Panc1 (cell line): ENCODE data around the gene WDR33. TPM values are rescaled to one million over a fixed set of nuclear protein-coding genes. Genes with fewer than 3 reads are reported as not detected.

Experiments used
- ATAC-seq: fragments of 200-7000 bp; cut with Tn5 transposase; 2 replicates; pipeline ENCODE4 v1.9.1; 2020; ENCODE audit warnings: mild to moderate bottlenecking, moderate library complexity
- BruUV-seq: library from RNA; stranded (reverse); fragments of 400-500 nt; replicated peaks from 2 replicates; lab custom pipeline; 2021; lab: Mats Ljungman, UMichigan
- CTCF ChIA-PET: fragments of 300-600 bp; sonication (Branson Sonifier 250); formaldehyde crosslinking; loops from one replicate; lab custom pipeline; 2022; ENCODE audit warnings: antibody characterized with exemption; lab: Charles Lee
- POLR2A ChIA-PET: fragments of 300-600 bp; sonication (Branson Sonifier 250); formaldehyde crosslinking; loops from one replicate; lab custom pipeline; 2022; ENCODE audit warnings: antibody characterized with exemption; lab: Charles Lee
- DNase-seq: peaks from one replicate; pipeline ENCODE4 v3.0.0-alpha.2; 2010; ENCODE audit warnings: low read depth, low spot score
- H3K27ac ChIP-seq: 2 replicates; pipeline ENCODE4 v1.5.1; 2011; ENCODE audit warnings: mild to moderate bottlenecking, low read length, inconsistent platforms
- H3K27me3 ChIP-seq: fragments of 200-500 bp; sonication (Bioruptor generic); 2 replicates; pipeline ENCODE4 v1.6.0; 2014; ENCODE audit warnings: low read length, inconsistent platforms; ENCODE audit not compliant: control insufficient read depth, insufficient read depth
- H3K36me3 ChIP-seq: fragments of 200-500 bp; sonication (Bioruptor generic); 2 replicates; pipeline ENCODE4 v1.5.1; 2014; ENCODE audit warnings: inconsistent platforms, mild to moderate bottlenecking, low read length, moderate library complexity; ENCODE audit not compliant: control insufficient read depth, insufficient read depth
- H3K4me1 ChIP-seq: 2 replicates; pipeline ENCODE4 v1.5.1; 2011; ENCODE audit warnings: inconsistent platforms, mild to moderate bottlenecking, low read length, moderate library complexity; ENCODE audit not compliant: control insufficient read depth, insufficient read depth
- H3K4me3 ChIP-seq, 2 experiments: 2 replicates each; pipeline ENCODE4 v1.5.1; 2011 to 2012; ENCODE audit warnings: low read depth in 2 of 2, low read length in 2 of 2, mild to moderate bottlenecking in 2 of 2, inconsistent platforms in 1 of 2, moderate library complexity in 1 of 2
- H3K9me3 ChIP-seq: fragments of 200-500 bp; sonication (Bioruptor generic); 2 replicates; pipeline ENCODE4 v1.5.1; 2014; ENCODE audit warnings: low read depth, mild to moderate bottlenecking, inconsistent platforms, low read length, moderate library complexity; ENCODE audit not compliant: control insufficient read depth, insufficient read depth
- CTCF ChIP-seq: fragments of 450-650 bp; IDR thresholded peaks from 2 replicates; pipeline ENCODE4 v1.5.1; 2017; ENCODE audit warnings: mild to moderate bottlenecking
- POLR2AphosphoS5 ChIP-seq: IDR thresholded peaks from 2 replicates; pipeline ENCODE4 v1.6.1; 2012; ENCODE audit warnings: mild to moderate bottlenecking, low read depth, low read length, moderate library complexity
- REST ChIP-seq, 2 experiments: IDR thresholded peaks; 2 replicates each; pipeline ENCODE4 v1.6.1; 2011 to 2012; ENCODE audit warnings: low read depth in 2 of 2, control low read depth in 1 of 2, low read length in 1 of 2, mild to moderate bottlenecking in 1 of 2, moderate library complexity in 1 of 2; ENCODE audit not compliant: insufficient read depth in 1 of 2
- SIN3A ChIP-seq: IDR thresholded peaks from 2 replicates; pipeline ENCODE4 v1.6.1; 2012; ENCODE audit warnings: low read depth, mild to moderate bottlenecking, low read length, moderate library complexity, borderline replicate concordance; ENCODE audit not compliant: insufficient read depth
- TCF7L2 ChIP-seq: IDR thresholded peaks from 2 replicates; pipeline ENCODE4 v1.6.1; 2011; ENCODE audit warnings: mild to moderate bottlenecking, low read depth, low read length, inconsistent platforms
- in situ Hi-C: cut with HindIII; loops from 2 replicates; pipeline ENCODE4 v1.10.0; 2016; ENCODE audit warnings: low sequenced_read_pairs, low pct_unique_long_range_greater_than_20kb
- intact Hi-C: fragments of 100-400 bp; cut with micrococcal nuclease; formaldehyde crosslinking; loops from one replicate; pipeline ENCODE4 v1.10.0; 2022; ENCODE audit not compliant: unreplicated experiment
- total RNA-seq: library from RNA; stranded (reverse); gene quantifications from one replicate; pipeline ENCODE4 v1.2.1, GENCODE V29; 2021; ENCODE audit not compliant: unreplicated experiment

Gene WDR33
- total RNA-seq, 1 experiment from 2014 or later = 63.7 TPM

GRCh38 chr2:127695491-127696472 is 115.2 kb downstream of the WDR33 start:
- Histone ChIP-seq H3K27ac (no peak overlapping the region), H3K9me3 (no peaks in the 10 kb centered on the region), H3K36me3 (no peaks in the 10 kb centered on the region), H3K4me1 (peaks cover 7% of the 10 kb centered on the region), H3K27me3 (no peaks in the 10 kb centered on the region), H3K4me3 (no peak overlapping the region)
- intact Hi-C loops (no loop called here), in situ Hi-C loops (no loop called here)
- POLR2A ChIA-PET = no interaction called here
- BruUV-seq = no TSS peak
- TF ChIP-seq CTCF (peak; percentile 74), REST (IDR thresholded peaks at IDR 0.05; ENCODE audit: insufficient read depth in 1 of 2, low read depth in 2 of 2, low read length in 1 of 2) (no peak)
- CTCF ChIA-PET = interaction anchor here (0.7 to 1.7 kb wide), 3 partner anchors 20 to 105 kb away, joined by 3 to 6 read pairs (median 4); no protein-coding TSS in a partner anchor
- ATAC-seq (peak; percentile 44; the same call in 1 of the 2 replicates), DNase-seq (no peak)

GRCh38 chr2:127694986-127695385 is 116.0 kb downstream of the WDR33 start:
- H3K27me3 ChIP-seq = no peaks in the 10 kb centered on the region
- POLR2A ChIA-PET = no interaction called here
- intact Hi-C loops (no loop called here), in situ Hi-C loops (no loop called here)
- CTCF ChIA-PET = no interaction called here
- H3K4me1 ChIP-seq = no peaks in the 10 kb centered on the region
- no peaks in the 10 kb centered on the region for H3K36me3 ChIP-seq
- BruUV-seq = no TSS peak
- no peaks in the 10 kb centered on the region for H3K9me3 ChIP-seq
- H3K27ac ChIP-seq = no peak overlapping the region
- H3K4me3 ChIP-seq = no peak overlapping the region
- DNase-seq (no peak), ATAC-seq (no peak)
- TF ChIP-seq REST (IDR thresholded peaks at IDR 0.05; ENCODE audit: insufficient read depth in 1 of 2, low read depth in 2 of 2, low read length in 1 of 2) = no peak
- TF ChIP-seq SIN3A = no peak
- no peak for TF ChIP-seq CTCF
- TF ChIP-seq TCF7L2 = no peak
- no peak for TF ChIP-seq POLR2AphosphoS5
